H1 (cell line): ENCODE results near the gene UTS2B. TPM values are rescaled to one million over a fixed set of nuclear protein-coding genes. Genes with fewer than 3 reads are reported as not detected.

Experiments
- CTCF ChIA-PET: fragments of 300-600 bp; sonication (Branson Sonifier 250); formaldehyde crosslinking; loops from one replicate; lab custom pipeline; 2021; ENCODE audit not compliant: partially characterized antibody; lab: Charles Lee
- POLR2A ChIA-PET: fragments of 300-600 bp; sonication (Branson Sonifier 250); formaldehyde crosslinking; loops from one replicate; lab custom pipeline; 2021; ENCODE audit warnings: inconsistent platforms; ENCODE audit not compliant: partially characterized antibody; lab: Charles Lee
- DNase-seq, 2 experiments: peaks; one replicate each; pipeline versions ENCODE4 v3.0.0 to v3.0.0-alpha.2; 2010 to 2022; ENCODE audit warnings: low spot score in 2 of 2, low read depth in 1 of 2, mixed read lengths in 1 of 2
- FAIRE-seq: peaks from 2 replicates; lab custom pipeline; 2011; peaks lifted over from hg19 to GRCh38; lab: Jason Lieb, UNC
- H2AFZ ChIP-seq: 2 replicates; pipeline ENCODE4 v1.8.1; 2012; ENCODE audit warnings: low read length, inconsistent platforms
- H2AK5ac ChIP-seq: 2 replicates; pipeline ENCODE4 v1.6.1; 2013; ENCODE audit warnings: low read depth, low read length
- H2BK120ac ChIP-seq: replicated peaks from 2 replicates; pipeline ENCODE3; 2013; ENCODE audit warnings: low read depth, low read length, inconsistent platforms
- H2BK12ac ChIP-seq: 2 replicates; pipeline ENCODE4 v1.6.1; 2013; ENCODE audit warnings: low read depth, low read length
- H2BK15ac ChIP-seq: 2 replicates; pipeline ENCODE4 v1.6.1; 2013; ENCODE audit warnings: low read length
- H2BK20ac ChIP-seq: 2 replicates; pipeline ENCODE4 v1.6.1; 2013; ENCODE audit warnings: low read length
- H2BK5ac ChIP-seq: 2 replicates; pipeline ENCODE4 v1.6.1; 2013; ENCODE audit warnings: low read depth, low read length
- H3K14ac ChIP-seq: 2 replicates; pipeline ENCODE4 v1.6.1; 2013; ENCODE audit warnings: inconsistent platforms; ENCODE audit not compliant: insufficient read length
- H3K18ac ChIP-seq: 2 replicates; pipeline ENCODE4 v1.6.1; 2013; ENCODE audit warnings: low read length; ENCODE audit errors: extremely low read depth
- H3K23ac ChIP-seq: 2 replicates; pipeline ENCODE4 v1.6.1; 2013; ENCODE audit warnings: inconsistent platforms; ENCODE audit not compliant: insufficient read length
- H3K23me2 ChIP-seq: 2 replicates; pipeline ENCODE4 v1.6.1; 2013; ENCODE audit warnings: low read depth, low read length
- H3K27ac ChIP-seq: 2 replicates; pipeline ENCODE4 v1.6.1; 2011; ENCODE audit warnings: low read depth, low read length, inconsistent platforms
- H3K27me3 ChIP-seq, 4 experiments: replicated peaks in 1 of 4; 1 replicate in 1 of 4; 2 replicates in 3 of 4; pipeline versions ENCODE4 v1.6.1 to v1.8.1; 2011 to 2013; ENCODE audit warnings: low read length in 3 of 4, mild to moderate bottlenecking in 3 of 4, inconsistent platforms in 2 of 4, mixed read lengths in 2 of 4, moderate library complexity in 1 of 4; ENCODE audit not compliant: control insufficient read depth in 3 of 4, insufficient read depth in 3 of 4; ENCODE audit errors: extremely low read depth in 1 of 4
- H3K36me3 ChIP-seq, 4 experiments: 2 replicates each; pipeline versions ENCODE4 v1.6.1 to v1.8.1; 2011 to 2013; ENCODE audit warnings: mild to moderate bottlenecking in 4 of 4, low read length in 3 of 4, moderate library complexity in 2 of 4, control low read depth in 1 of 4, inconsistent platforms in 1 of 4; ENCODE audit not compliant: insufficient read depth in 4 of 4, control insufficient read depth in 2 of 4
- H3K4ac ChIP-seq: replicated peaks from 2 replicates; pipeline ENCODE3; 2013; ENCODE audit warnings: low read length, low read depth, mixed read lengths, inconsistent platforms; ENCODE audit not compliant: insufficient read length
- H3K4me1 ChIP-seq, 4 experiments: replicated peaks in 1 of 4; 1 replicate in 1 of 4; 2 replicates in 3 of 4; pipeline versions ENCODE4 v1.6.1 to v1.8.1; 2011 to 2013; ENCODE audit warnings: low read length in 3 of 4, inconsistent platforms in 2 of 4, mixed read lengths in 1 of 4; ENCODE audit not compliant: insufficient read depth in 4 of 4, control insufficient read depth in 3 of 4
- H3K4me2 ChIP-seq, 2 experiments: 2 replicates each; pipeline versions ENCODE4 v1.6.1 to v1.8.1; 2011 to 2013; ENCODE audit warnings: low read depth in 2 of 2, low read length in 2 of 2, control low read depth in 1 of 2, inconsistent platforms in 1 of 2, mild to moderate bottlenecking in 1 of 2; ENCODE audit not compliant: insufficient read depth in 1 of 2
- H3K4me3 ChIP-seq, 4 experiments: fragments of 200-600, 300-600 bp in 1 of 4; sonication (generic), shearing (Covaris generic), sonication (Bioruptor Twin) in 1 of 4; 2 replicates each; pipeline versions ENCODE4 v1.5.1 to v1.8.1; 2011 to 2016; ENCODE audit warnings: low read length in 4 of 4, low read depth in 3 of 4, control low read depth in 2 of 4, inconsistent platforms in 2 of 4, mild to moderate bottlenecking in 2 of 4, mixed read lengths in 1 of 4, moderate library complexity in 1 of 4; ENCODE audit not compliant: insufficient read depth in 2 of 4; ENCODE audit errors: extremely low read depth in 1 of 4
- H3K56ac ChIP-seq: replicated peaks from 2 replicates; pipeline ENCODE3; 2013; ENCODE audit warnings: low read depth, mild to moderate bottlenecking, mixed read lengths, low read length, inconsistent platforms; ENCODE audit not compliant: insufficient read length
- H3K79me1 ChIP-seq: 2 replicates; pipeline ENCODE4 v1.6.1; 2013; ENCODE audit warnings: low read depth, low read length, control low read depth
- H3K79me2 ChIP-seq, 2 experiments: 2 replicates each; pipeline versions ENCODE4 v1.6.1 to v1.8.1; 2012 to 2013; ENCODE audit warnings: low read length in 2 of 2, mild to moderate bottlenecking in 2 of 2, inconsistent platforms in 1 of 2; ENCODE audit not compliant: insufficient read depth in 2 of 2, control insufficient read depth in 1 of 2
- H3K9ac ChIP-seq, 4 experiments: replicated peaks in 1 of 4; 1 replicate in 1 of 4; 2 replicates in 3 of 4; pipeline versions ENCODE4 v1.6.1 to v1.8.1; 2011 to 2013; ENCODE audit warnings: low read depth in 3 of 4, low read length in 3 of 4, control low read depth in 2 of 4, mild to moderate bottlenecking in 2 of 4, moderate library complexity in 2 of 4, inconsistent platforms in 1 of 4; ENCODE audit errors: extremely low read depth in 1 of 4
- H3K9me3 ChIP-seq, 2 experiments: 2 replicates each; pipeline versions ENCODE4 v1.6.1 to v1.8.1; 2012 to 2013; ENCODE audit warnings: mild to moderate bottlenecking in 2 of 2, moderate library complexity in 2 of 2, control low read depth in 1 of 2, inconsistent platforms in 1 of 2, low read depth in 1 of 2, low read length in 1 of 2, mixed read lengths in 1 of 2; ENCODE audit not compliant: insufficient read depth in 2 of 2
- H4K20me1 ChIP-seq, 2 experiments: replicated peaks in 1 of 2; 2 replicates each; pipeline versions ENCODE3 to v1.8.1; 2011 to 2013; ENCODE audit warnings: inconsistent platforms in 2 of 2, low read length in 2 of 2, mild to moderate bottlenecking in 1 of 2; ENCODE audit not compliant: insufficient read depth in 2 of 2, control insufficient read depth in 1 of 2
- H4K5ac ChIP-seq: 2 replicates; pipeline ENCODE4 v1.6.1; 2013; ENCODE audit warnings: low read length, low read depth, mixed read lengths, inconsistent platforms; ENCODE audit not compliant: insufficient read length
- H4K8ac ChIP-seq: 2 replicates; pipeline ENCODE4 v1.8.0; 2013; ENCODE audit warnings: mild to moderate bottlenecking, moderate library complexity, low read length, inconsistent platforms; ENCODE audit not compliant: insufficient read depth; ENCODE audit errors: extremely low read depth
- H4K91ac ChIP-seq: replicated peaks from 2 replicates; pipeline ENCODE3; 2013; ENCODE audit warnings: low read length, mixed read lengths, inconsistent platforms; ENCODE audit not compliant: insufficient read length
- TAF1 ChIP-seq: IDR thresholded peaks from 2 replicates; pipeline ENCODE4 v1.6.1; 2011; ENCODE audit warnings: mild to moderate bottlenecking, low read depth, low read length
- WGBS, 2 experiments: shearing (Covaris generic) in 1 of 2; methylation state at CpG; one replicate each; pipeline versions ENCODE4 v1.1.6 to v1.1.7; 2013 to 2015; ENCODE audit warnings: low lambda C conversion rate in 2 of 2, mixed read lengths in 2 of 2, inconsistent platforms in 1 of 2, low coverage in 1 of 2, missing lambda C conversion rate in 1 of 2; ENCODE audit not compliant: insufficient replicate concordance in 2 of 2, insufficient coverage in 1 of 2, insufficient read length in 1 of 2; ENCODE audit errors: extremely low coverage in 1 of 2, missing lambda C conversion rate in 1 of 2; 5-methylcytosine and 5-hydroxymethylcytosine counted together
- polyA plus RNA-seq, 7 experiments: library from polyadenylated mRNA; depleted of rRNA in 3 of 7; stranded (reverse) in 5 of 7; unstranded in 2 of 7; fragments of >200 nt in 5 of 7; fragments of 200-250 nt in 2 of 7; gene quantifications; 1 replicate in 5 of 7; 2 replicates in 1 of 7; 4 replicates in 1 of 7; pipeline versions ENCODE4 v1.2.1 to v1.2.3, GENCODE V29; 2011 to 2013; ENCODE audit warnings: missing spikeins in 2 of 7, mixed read lengths in 2 of 7
- total RNA-seq: library from RNA; stranded (reverse); fragmentation: NEBNext Ultra II Directional; extraction: Animal tissue kit (Norgen Biotek cat#: 25700); gene quantifications from 2 replicates; pipeline ENCODE4 v1.2.1, GENCODE V29; 2021
- TF ChIP-seq, protein P1 (sequence below): IDR thresholded peaks from 2 replicates; pipeline ENCODE4 v1.6.1; 2012; ENCODE audit warnings: inconsistent platforms
- TF ChIP-seq, protein P2 (sequence below): IDR thresholded peaks from 2 replicates; pipeline ENCODE4 v1.6.1; 2011; ENCODE audit warnings: low read depth, mild to moderate bottlenecking, low read length; ENCODE audit not compliant: insufficient read depth

Gene UTS2B
- total and polyA plus RNA-seq, 2 of the 8 experiments (the other 6 are each of a cell fraction or from before 2014, with no cell fraction given) = not detected

GRCh38 chr3:191238321-191238817, 92.0 kb downstream of the UTS2B start:
- Histone ChIP-seq H3K23me2 (no peaks in the 10 kb centered on the region), H3K27me3 (no peaks in the 10 kb centered on the region), H2AK5ac (no peak overlapping the region), H4K91ac (no peak overlapping the region), H3K4me3 (no peak overlapping the region), H2AFZ (0 out of 2 replicates have a peak overlapping the region, but pooled peaks have one; percentile 10), H3K9me3 (no peaks in the 10 kb centered on the region), H2BK5ac (no peak overlapping the region), H3K9ac (no peak overlapping the region), H4K20me1 (no peaks in the 10 kb centered on the region), H3K4ac (no peak overlapping the region), H4K8ac (no peak overlapping the region), H3K4me1 (peaks cover 0 to 14% (median 2%) of the 10 kb centered on the region in 4 experiments; a peak in 3 of 7 replicates), H3K79me2 (no peaks in the 10 kb centered on the region), H2BK20ac (no peak overlapping the region), H3K23ac (no peak overlapping the region), H3K56ac (no peak overlapping the region), H3K14ac (no peak overlapping the region), H2BK120ac (no peak overlapping the region), H3K79me1 (no peaks in the 10 kb centered on the region), H3K4me2 (no peak overlapping the region; a peak in 1 of 4 replicates), H2BK12ac (no peak overlapping the region), H2BK15ac (no peak overlapping the region), H3K18ac (no peak overlapping the region), H4K5ac (no peak overlapping the region), H3K36me3 (no peaks in the 10 kb centered on the region), H3K27ac (no peak overlapping the region)
- 64% methylated on average over 4 of the region's 4 CpGs; no CpG with 5 or more reads in 1 of the 2 experiments for WGBS, 2 experiments
- FAIRE-seq = no peak
- TF ChIP-seq TAF1 = no peak
- TF ChIP-seq, protein P1, sequence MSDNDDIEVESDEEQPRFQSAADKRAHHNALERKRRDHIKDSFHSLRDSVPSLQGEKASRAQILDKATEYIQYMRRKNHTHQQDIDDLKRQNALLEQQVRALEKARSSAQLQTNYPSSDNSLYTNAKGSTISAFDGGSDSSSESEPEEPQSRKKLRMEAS = no peak
- TF ChIP-seq, protein P2, sequence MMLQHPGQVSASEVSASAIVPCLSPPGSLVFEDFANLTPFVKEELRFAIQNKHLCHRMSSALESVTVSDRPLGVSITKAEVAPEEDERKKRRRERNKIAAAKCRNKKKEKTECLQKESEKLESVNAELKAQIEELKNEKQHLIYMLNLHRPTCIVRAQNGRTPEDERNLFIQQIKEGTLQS = no peak
- no peak for DNase-seq
- ChIA-PET CTCF (interaction anchor here (1.0 to 1.4 kb wide), 2 partner anchors 11 to 47 kb away, joined by 3 to 4 read pairs; no protein-coding TSS in a partner anchor), POLR2A (no interaction called here)
